HepG2 (cell line): ENCODE data around the gene TAF8.

Experiments used
- CHD2 ChIP-seq: IDR thresholded peaks from 2 replicates; pipeline ENCODE4 v1.6.1; 2011; ENCODE audit warnings: low read depth, low read length, improper control_type of control experiment
- ERF ChIP-seq: IDR thresholded peaks from 2 replicates; pipeline ENCODE4 v1.6.1; 2018; ENCODE audit warnings: missing biosample characterization, missing genetic modification reagents
- FIP1L1 ChIP-seq: fragments of 200-400 bp; formaldehyde crosslinking; IDR thresholded peaks from 2 replicates; pipeline ENCODE4 v1.6.1; 2018; ENCODE audit warnings: low read depth, mild to moderate bottlenecking, low read length, moderate library complexity, borderline replicate concordance; ENCODE audit not compliant: insufficient read depth
- FOXJ3 ChIP-seq: sonication (generic); formaldehyde crosslinking; IDR thresholded peaks from 2 replicates; pipeline ENCODE4 v1.4.0; 2020; ENCODE audit warnings: missing genetic modification reagents, mild to moderate bottlenecking, borderline replicate concordance
- FOXK2 ChIP-seq: fragments of 450-650 bp; IDR thresholded peaks from 2 replicates; pipeline ENCODE4 v1.6.1; 2016
- HIVEP1 ChIP-seq: sonication (generic); formaldehyde crosslinking; IDR thresholded peaks from 2 replicates; pipeline ENCODE4 v1.4.0; 2020; ENCODE audit warnings: mild to moderate bottlenecking, missing genetic modification reagents
- KAT2B ChIP-seq: fragments of 150-350 bp; IDR thresholded peaks from 2 replicates; pipeline ENCODE4 v1.6.1; 2014; ENCODE audit warnings: low read depth, low read length, borderline replicate concordance
- POLR2A ChIP-seq, 2 experiments: IDR thresholded peaks; 2 replicates each; pipeline ENCODE4 v1.6.1; 2011; ENCODE audit warnings: low read depth in 2 of 2, low read length in 2 of 2, mild to moderate bottlenecking in 1 of 2, moderate library complexity in 1 of 2; ENCODE audit not compliant: insufficient read depth in 1 of 2
- SOX6 ChIP-seq, 2 experiments: fragments of 450-650 bp in 1 of 2; sonication (generic) in 1 of 2; formaldehyde crosslinking in 1 of 2; IDR thresholded peaks; 2 replicates each; pipeline versions ENCODE4 v1.4.0 to v1.6.1; 2017 to 2020; ENCODE audit warnings: antibody characterized with exemption in 1 of 2, mild to moderate bottlenecking in 1 of 2, missing genetic modification reagents in 1 of 2
- ZFP41 ChIP-seq: sonication (generic); formaldehyde crosslinking; IDR thresholded peaks from 2 replicates; pipeline ENCODE4 v1.4.0; 2020; ENCODE audit warnings: mild to moderate bottlenecking, missing genetic modification reagents, borderline replicate concordance
- ZNF615 ChIP-seq: sonication (generic); formaldehyde crosslinking; IDR thresholded peaks from 2 replicates; pipeline ENCODE4 v1.5.0; 2020; ENCODE audit warnings: mild to moderate bottlenecking, missing genetic modification reagents, borderline replicate concordance
- ZNF703 ChIP-seq: sonication (generic); formaldehyde crosslinking; IDR thresholded peaks from 2 replicates; pipeline ENCODE4 v1.5.1; 2020; ENCODE audit warnings: missing genetic modification reagents, mild to moderate bottlenecking, moderate library complexity, borderline replicate concordance
- TF ChIP-seq, protein P1 (sequence below): sonication (generic); formaldehyde crosslinking; IDR thresholded peaks from 2 replicates; pipeline ENCODE4 v1.4.0; 2020; ENCODE audit warnings: mild to moderate bottlenecking, missing genetic modification reagents, borderline replicate concordance

DNA sequence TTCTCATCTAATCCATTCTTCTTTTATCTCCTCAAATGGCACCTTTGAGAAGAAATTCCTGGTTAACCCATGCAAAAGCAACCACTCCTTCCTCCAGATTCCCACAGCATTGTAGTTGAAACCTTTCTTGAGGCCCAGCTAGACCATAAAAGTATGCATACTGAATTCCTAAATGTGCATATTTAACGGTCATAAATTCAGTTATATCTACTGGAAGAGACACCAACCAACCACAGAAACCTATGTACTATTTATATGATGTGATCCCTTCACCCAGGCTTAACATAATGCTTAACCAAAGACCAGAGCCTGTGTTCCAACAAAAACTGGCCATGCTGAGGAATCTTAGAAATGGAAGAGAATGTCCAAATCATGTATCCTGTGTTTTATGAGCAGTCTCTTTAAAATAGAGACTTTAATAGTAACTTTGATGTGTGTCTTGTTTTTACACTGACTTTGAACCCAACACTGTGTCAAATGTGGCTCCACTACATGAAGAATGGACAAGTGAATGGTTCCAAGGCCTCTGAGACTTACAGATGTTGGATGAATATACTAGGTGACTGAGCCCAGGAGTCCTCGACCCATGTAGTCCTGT is 11.4 kb upstream of the TAF8 start:
- TF ChIP-seq HIVEP1 (CRISPR knock-in tag) (no peak), ERF (no peak), KAT2B (no peak), FOXJ3 (CRISPR knock-in tag) (no peak), ZFP41 (CRISPR knock-in tag) (no peak), CHD2 (no peak), ZNF615 (CRISPR knock-in tag) (no peak), FOXK2 (no peak), ZNF703 (CRISPR knock-in tag) (no peak), POLR2A (IDR thresholded peaks at IDR 0.05; ENCODE audit: insufficient read depth in 1 of 2, low read depth in 2 of 2, low read length in 2 of 2) (no peak), FIP1L1 (no peak), SOX6 (IDR thresholded peaks at IDR 0.05) (no peak), SOX6 (CRISPR knock-in tag; IDR thresholded peaks at IDR 0.05) (no peak)
- TF ChIP-seq, protein P1, sequence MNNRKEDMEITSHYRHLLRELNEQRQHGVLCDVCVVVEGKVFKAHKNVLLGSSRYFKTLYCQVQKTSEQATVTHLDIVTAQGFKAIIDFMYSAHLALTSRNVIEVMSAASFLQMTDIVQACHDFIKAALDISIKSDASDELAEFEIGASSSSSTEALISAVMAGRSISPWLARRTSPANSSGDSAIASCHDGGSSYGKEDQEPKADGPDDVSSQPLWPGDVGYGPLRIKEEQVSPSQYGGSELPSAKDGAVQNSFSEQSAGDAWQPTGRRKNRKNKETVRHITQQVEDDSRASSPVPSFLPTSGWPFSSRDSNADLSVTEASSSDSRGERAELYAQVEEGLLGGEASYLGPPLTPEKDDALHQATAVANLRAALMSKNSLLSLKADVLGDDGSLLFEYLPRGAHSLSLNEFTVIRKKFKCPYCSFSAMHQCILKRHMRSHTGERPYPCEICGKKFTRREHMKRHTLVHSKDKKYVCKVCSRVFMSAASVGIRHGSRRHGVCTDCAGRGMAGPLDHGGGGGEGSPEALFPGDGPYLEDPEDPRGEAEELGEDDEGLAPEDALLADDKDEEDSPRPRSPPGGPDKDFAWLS (CRISPR knock-in tag), result no peak
